Stimulated activated CD4-positive, alpha-beta T cell treated with anti-CD3 and anti-CD28 coated beads, Interleukin-2, amount 100 ng/mL, for 48 hours (primary cell): ENCODE measurements around the gene ARID4B.
"Not testable (repeated sequence)": the region's sequence is repeated elsewhere in the genome, so short reads cannot be mapped to it uniquely, and the experiment has no call there.

Experiments
- DNase-seq, 2 donors: peaks; one replicate each; pipeline ENCODE4 v3.0.0-alpha.2; 2020

The ARID4B gene

DNA sequence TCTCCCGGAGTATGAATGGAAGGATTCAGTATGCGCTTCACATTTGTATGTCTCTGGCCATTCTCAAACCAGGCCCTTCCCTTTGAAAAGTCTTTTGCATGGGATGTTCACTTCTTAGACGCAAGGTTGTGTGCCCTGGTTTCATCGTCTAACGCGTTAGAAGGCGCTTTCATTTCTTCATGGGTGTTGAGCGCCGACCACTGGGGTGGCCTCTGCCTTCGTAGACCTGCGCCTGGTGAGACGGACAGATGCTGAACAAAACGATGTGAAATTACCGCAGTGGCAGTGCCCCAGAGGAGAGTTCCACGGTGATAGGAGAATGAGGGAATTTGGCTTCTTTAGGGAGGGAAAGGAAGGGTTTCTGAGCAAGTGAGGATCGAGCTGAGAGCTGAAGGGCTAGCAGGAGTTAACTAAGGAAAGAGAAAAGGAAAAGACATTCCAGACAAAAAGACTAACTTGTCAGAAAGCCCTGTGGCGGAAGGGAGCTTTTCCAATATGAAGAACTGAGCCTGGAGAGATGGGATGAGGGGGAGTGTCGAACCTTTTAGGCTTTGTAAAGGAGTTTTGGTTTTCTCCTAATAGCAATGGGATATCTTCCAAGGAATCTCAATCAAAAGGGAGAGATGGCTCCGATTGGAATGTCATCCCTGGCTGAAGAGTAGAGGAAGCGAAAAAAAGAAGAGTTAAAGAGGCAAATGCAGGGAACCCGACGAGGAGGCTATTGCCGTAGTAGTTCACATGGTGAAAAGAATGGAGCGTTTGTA, 1.3 kb upstream of the ARID4B start:
- peak; percentile 28 to 37 for DNase-seq

DNA sequence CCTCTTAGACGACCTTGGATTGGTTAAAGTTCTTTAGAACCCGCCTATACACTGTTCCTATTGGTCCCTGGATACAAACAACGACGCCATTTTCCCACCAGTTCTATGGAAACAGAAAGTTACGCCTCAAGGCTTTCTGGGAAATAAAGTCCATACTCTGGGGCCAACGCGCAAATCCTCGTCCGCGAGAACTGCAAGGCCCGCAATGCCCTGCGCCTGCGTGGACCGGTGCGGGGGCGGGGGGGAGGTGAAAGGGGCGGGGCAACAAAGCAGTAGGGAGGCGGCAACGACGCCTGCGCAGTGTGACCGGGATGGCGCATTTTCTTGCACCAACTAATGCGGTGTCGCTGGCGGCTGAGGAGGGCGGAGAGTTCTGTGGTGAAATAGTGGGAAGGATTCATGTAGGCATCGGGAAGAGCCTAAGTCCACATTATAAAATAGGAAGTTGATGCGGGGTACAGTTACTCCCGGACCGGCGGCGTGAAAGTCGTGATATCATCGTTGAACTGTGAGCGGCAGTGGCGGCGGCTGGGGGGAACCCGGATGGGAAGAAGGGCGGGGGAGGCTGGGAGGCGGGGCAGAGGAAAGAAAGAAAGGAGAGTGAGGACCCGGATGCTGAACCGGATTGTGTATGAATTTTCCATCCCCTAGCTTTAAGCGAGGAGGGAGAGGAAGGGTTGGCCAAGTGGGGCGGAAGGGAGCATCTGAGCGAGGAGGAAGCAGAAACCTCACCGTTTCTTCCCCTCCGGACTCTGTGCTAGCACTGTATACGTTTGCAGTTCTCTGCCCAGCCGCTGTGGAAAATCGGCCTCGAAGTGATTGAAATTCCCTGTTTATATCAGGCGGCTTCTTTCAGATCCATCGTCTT, 526 bp upstream of the ARID4B start, which contains the start of gene GGPS1:
GGPS1 (plus strand) TSS at position 300 of the 868 bp plus-strand sequence. CDS start 6,695 bp downstream, outside the sequence.
- peak; percentile 96 to 99 for DNase-seq

DNA sequence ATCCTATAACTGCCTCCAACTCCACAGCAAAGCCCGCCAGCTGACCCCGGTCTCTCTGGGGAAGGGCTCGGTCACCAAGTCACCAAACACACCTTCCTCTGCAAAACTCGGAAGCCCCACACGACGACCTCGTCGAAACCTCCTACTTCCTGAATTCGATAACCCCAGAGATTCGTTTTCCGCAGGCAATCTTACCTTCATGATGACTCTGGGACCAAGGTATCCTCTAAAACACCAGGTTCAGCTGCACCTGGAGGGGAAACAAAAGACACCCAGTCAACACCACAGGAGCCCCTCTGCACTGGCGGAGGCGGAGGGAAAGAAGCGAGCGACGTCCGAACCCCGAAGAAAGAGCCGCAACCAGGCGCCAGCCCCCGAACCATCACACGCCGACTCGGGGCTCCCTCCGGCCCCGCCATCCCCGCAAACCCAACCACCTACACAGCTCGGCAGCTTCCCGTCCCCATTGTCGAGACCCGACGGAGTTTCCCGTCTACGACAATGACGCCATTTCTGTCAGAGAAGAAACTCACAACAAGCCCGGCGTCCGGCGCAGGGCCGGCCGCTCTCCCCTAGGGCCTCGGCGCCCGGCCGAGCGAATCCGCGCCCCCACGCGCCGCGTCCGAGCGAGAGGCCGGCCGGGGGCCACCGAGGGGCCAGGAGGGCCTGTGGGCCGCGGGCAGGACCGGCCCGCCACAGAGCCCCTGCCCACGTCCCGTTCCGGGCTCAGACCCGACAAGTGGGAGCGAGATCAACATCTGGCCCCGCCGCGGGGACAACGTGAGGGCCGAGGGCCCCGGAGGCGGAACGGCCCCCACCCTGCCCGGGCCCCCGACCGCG, 1.0 kb downstream of the ARID4B start:
- peak; percentile 39 to 60 for DNase-seq

DNA sequence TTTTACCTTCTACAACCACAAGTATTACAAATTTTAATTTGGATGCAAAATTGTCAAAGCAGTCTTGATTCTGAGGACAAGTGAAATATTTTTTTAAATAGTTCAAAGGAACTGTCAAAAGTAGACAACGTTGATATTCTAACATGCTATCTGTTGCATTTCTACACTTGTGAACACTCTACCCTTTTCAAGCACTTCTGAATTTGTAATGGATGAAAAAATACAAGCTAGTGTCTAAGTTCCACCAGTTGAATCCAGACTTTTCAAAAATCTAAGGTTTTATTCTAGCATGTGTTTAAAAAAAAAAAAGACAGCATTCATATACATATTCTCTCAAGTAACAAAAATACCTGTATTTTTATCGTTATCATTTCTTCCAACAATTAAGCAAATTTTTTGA, 2.1 kb downstream of the ARID4B start:
- DNase-seq: no peak

DNA sequence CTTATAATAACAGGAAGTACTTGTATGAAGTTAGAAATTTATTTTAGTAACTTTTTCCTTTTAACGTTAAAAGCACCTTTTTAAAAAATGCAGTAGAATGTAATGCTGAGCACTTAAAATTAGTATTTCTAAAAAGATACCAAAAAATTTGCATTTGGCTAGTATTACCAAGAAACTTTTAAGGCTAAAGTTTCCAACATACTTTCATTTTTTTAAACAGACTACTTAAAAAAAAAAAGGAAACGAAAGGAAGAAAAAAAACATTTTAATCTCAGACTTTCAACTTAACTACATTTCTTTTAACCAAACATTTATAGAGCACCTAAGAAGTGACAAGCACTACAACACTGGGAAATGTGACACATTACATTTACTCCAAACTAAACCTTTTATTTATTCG, 2.8 kb downstream of the ARID4B start:
- no peak for DNase-seq

DNA sequence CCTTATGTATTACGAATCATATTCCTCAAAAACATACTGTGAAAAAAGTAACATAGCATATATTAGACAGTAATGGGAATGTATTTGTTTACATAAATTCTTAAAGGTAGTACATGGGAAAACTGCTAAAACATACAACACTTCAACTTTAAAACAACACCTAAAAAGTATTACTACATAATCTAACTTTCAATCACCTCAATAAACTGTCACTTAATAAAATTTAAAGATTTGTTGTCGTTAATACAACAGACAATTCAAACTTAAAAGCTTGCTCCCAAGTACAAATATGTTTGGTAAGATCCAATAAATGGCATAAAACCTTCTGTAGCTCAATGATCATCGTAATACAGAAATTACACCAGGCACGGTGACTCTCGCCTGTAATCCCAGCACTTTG, 3.7 kb downstream of the ARID4B start:
- no peak for DNase-seq

DNA sequence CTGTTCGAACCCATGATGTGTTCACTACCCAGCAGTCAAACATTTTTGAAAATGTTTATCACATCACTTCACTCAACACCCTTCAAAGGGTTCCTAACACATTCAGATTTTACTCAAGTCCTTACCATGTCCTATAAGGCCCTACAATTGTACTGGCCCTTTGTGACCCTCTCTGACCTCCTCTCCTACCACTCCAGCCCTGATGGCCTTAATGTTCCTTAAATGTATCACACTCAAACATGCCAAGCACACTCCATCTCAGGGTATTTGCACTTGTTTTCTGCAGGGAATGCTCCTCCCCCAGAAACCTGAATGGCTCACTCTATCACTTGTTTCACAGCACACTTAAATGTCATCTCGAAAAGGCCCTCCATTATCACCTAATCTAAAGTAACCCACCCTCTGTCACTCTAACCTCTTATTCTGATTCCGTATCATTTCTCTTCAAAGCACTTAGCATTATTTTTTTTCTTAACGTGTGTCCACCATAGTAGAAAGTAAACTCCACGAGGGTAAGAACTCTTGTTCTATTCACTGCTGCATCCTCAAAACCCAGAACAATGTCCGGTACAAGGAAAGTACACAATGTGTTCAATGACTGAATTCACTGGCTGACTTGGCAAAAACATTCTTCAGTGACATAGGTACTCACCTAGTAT, 7.3 kb downstream of the ARID4B start:
- DNase-seq: no peak

DNA sequence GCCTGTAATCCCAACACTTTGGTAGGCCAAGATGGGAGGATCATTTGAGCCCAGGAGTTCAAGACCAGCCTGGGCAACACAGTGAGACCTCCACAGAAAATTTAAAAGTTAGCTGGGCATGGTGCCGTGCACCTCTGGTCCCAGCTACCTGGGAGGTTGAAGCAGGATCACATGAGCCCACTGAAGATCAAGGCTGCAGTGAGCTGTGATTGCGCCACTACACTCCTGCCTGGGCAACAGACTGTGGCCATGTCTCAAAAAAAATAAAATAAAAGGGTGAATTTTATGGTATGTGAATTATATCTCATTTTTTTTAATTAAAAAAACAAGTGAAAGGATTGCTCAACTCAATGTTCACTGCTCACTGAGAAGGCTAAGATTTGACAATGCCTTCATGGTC, 8.7 kb downstream of the ARID4B start:
- DNase-seq: no peak

DNA sequence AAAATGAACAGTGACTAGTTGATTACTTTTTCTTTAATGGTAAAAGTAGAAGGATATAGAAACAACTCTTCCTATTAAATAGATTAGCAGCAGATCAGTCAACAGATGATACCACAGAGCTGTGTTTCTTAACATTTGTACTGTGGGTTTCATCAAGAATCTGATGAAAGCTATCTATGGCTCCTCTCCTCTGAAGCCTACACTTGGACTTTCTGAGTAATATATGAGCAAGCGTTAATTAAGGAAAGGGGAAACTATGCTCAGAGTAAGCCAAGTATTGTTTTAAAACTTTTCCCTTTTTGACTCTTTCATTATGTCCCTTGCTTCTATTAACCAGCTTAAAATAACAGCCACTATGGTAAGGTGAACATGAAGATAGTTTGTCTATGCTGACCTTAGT, 10.8 kb downstream of the ARID4B start:
- DNase-seq: no peak

DNA sequence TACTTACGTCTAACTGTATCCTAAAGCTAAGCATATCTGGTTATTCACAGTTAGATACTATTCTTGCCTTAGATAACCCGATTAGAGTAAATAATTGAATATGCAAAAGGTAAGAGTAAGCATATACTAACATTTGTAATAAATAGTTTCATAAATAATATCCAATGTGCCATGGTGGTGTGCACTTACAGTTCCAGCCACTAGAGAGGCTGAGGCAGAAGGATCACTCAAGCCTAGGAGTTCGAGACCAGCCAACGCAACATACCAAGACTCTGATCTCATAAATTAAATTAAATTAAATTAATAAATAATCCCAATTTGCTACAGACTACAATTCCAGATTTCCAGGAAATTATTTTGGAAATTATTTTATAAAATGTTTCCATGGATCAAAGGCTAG, 12.2 kb downstream of the ARID4B start:
- no peak for DNase-seq

DNA sequence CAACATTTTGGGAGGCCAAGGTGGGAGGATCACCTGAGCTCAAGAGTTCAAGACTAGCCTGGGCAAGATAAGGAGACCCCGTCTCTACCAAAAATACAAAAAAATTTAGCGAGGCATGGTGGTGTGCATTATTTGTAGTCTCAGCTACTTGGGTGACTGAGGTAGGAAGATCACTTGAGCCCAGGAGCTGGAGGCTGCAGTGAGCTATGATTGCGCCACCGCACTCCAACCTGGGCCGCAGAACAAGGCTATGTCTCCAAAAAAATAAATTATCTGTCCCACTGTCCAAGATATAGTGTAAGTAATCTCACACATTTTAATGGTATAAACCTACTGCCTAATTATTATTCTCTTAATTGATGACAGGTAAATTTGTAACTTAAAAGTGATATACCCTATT, 12.8 kb downstream of the ARID4B start:
- no peak for DNase-seq

DNA sequence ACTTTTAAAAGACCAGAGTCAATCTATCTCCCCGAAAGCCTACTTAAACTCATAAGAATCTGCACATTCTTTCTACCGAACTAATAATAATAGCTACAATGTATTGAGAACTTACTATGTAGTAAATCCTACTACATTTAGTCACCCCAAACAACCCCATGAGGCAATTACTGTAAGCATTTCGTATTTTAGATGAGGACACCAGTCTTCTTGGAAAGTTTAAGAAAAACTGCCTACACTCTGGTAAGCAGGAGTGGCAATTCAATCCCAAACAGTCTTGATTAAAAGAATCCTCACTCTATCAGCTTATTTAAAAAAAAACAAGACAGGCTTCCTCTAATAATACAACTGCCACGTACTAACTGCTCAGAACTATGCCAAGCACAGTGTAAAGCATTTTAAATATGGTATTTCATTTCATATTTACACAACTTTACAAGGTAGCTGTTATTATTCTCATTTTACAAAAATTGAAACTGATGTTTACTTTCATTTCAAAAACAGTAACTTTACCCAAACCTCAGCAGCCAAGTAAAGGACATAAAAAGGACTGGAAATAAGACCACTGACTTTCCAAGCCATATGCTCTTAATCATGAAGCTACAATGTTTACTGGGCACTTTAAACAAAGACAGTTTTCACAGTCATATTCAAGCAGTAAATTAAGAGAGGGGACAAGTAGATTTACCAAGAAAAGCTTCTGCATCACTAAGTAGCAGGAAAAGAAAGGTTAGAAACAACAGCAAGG, 13.9 kb downstream of the ARID4B start:
- DNase-seq: no peak

DNA sequence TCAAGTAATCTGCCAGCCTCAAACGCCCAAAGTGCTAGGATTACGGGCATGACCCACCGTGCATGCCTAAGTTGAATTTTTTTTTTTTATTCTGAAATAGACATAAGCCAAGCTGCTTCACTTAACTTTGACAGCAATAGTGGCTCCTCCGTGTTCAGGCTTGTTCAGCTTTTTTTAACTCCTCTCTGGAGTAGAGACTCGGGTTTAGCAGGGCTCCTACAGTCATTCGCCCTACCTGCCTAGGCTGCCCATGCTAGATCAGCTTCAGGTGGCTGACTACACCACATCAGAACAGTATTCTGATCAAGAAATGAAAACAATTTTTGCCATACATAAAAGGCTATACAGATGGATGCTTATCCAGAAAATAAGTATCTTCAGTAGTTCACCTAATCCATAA, 14.7 kb downstream of the ARID4B start:
- no peak for DNase-seq

DNA sequence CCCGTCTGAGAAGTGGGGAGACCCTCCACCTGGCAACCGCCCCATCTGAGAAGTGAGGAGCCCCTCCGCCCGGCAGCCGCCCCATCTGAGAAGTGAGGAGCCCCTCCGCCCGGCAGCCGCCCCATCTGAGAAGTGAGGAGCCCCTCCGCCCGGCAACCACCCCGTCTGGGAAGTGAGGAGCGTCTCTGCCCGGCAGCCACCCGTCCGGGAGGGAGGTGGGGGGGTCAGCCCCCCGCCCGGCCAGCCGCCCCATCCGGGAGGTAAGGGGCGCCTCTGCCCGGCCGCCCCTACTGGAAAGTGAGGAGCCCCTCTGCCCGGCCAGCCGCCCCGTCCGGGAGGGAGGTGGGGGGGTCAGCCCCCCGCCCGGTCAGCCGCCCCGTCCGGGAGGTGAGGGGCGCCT, 18.8 kb downstream of the ARID4B start:
- DNase-seq: not testable (repeated sequence)

DNA sequence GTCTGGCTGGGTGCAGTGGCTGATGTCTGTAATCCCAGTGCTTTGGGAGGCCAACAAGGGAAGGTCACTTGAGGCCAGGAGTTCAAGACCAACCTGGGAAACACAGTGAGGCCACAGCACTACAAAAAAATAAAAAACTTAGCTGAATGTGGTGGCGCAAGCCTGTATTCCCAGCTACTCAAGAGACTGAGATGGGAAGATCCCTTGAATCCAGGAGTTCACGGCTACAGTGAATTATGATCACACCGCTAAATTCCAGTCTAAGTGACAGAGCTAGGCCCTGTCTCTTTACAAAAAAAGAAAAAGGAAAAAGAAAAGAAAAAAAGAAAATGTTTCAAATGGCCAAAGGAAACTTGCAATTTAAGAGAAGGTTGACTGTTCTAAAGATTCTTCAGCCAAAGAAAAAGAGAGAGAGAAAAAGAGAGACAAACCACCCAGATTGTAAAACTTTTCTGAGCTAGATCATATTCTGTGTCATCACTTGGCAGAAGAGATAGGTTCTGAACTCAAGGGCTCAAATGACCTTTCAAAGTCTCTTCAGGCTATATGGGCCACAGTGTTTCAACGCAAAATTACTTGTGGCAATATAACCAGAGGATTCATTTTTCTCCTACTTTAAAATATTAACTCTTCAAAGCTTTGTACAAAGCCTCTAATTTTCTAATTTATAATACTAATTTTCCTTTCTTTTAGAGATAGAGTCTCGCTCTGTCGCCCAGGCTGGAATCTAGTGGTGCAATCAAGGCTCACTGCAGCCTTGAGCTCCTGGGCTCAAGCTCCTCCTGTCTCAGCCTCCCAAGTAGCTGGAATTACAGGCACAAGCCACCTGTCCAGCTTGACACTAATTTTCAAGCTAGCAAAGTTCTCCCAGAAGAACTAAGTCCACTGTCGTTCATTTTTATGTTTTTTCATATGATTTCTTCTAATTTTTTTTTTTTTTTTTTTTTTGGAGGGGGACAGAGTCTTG, 20.5 kb downstream of the ARID4B start:
- no peak for DNase-seq

DNA sequence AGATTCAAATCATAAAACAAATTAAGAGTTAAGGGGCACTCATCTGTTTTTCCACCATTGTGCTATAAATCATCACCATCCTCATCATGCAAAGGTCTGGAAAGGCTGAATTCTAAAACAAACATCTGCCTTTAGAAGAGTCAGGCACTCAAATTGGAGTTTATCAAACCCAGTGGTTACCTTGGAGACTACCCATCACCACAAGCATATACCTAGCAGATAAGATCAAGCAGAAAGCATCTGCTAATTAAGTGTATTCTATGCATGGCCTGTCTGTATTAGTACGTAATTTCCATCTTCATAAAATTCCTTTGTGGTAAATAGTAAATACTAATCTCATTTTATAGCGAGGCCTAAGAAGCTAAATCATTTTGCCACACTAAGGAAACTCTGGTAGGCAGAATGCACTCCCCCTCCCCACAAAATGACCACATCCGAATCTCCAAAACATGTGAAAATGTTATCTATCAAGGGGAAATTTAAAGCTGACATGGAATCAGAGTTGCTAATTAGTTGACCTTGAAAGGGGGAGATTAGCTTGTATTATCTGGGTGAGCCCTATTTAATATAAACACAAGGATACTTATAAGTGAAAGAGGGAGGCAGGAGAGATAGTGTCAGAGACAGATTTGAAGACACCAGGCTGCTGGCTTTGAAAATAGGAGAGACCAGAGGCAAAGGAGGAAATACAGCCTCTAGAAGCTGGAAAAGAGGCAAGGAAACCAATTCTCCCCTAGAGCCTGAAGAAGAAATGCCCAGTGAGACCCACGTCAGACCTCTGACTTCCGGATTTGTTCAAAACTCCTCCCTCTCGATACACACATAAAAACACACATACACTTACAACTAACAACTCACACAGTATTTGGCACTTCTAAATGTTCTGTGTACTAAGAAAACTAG, 23.2 kb downstream of the ARID4B start:
- no peak for DNase-seq

DNA sequence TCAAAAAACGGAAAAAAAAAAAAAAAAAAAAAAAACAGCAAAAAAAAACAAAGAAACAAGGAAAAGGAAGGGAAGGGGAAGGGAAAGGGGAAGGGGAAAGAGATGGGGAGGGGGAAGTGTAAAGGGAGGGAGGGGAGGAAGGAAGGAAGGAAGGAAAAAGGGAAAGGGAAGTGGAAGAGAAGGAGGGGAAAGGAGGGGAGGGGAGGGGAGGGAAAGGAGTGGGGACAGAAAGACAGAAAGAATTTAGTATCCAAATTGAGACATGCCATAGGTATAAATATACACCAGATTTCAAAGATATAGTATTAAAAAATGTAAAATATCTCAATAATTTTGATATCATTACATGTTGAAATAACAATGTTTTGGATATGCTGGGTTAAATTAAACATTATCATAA, 25.8 kb downstream of the ARID4B start:
- DNase-seq: no peak

DNA sequence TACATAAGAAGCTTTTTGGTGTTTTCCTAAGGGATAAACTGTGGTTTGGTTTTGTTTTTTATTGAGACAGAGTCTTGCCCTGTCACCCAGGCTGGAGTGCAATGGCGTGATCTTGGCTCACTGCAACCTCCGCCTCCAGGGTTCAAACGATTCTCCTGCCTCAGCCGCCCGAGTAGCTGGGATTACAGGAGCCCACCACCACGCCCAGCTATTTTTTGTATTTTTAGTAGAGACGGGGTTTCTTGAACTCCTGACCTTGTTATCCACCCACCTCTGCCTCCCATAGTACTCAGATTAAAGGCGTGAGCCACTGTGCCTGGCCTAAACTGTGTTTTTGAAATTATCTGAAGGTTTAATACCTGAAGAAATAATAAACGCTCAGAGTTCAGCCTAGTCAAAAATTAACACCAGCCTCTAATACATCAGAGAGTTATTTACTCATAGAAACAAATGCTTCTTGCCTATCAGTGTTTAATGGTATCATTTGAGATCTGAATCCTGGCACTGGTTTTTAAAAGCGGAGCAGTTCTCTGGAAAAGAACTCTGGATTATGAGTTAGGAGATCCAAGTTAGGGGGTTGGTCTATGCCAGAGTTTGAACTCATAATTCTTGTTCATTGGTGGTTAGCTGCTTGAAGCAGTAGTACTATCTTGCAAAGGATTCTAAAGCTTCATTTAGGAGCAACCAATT, 28.7 kb downstream of the ARID4B start:
- DNase-seq: no peak

DNA sequence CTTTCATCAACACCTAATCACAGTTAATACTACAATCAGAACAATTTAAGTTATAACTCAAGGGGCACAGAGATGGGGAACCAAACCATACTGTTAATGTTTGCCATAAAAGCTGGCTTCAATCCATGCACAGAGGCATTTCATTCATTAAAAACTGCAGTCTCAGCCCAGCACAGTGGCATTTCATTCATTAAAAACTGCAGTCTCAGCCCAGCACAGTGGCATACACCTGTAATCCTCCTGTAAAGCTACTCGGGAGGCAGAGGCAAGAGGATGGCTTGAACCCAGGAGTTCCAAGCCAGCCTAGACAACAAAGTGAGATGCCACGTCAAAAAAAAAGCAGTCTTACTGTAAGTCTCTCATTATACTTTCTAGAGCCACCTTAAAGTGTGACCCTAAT, 29.2 kb downstream of the ARID4B start:
- DNase-seq: no peak
